Left cardiac atrium (tissue), 4 donors: Measurements from ENCODE around the gene EFCAB6. TPM values are rescaled to one million over a fixed set of nuclear protein-coding genes. Genes with fewer than 3 reads are reported as not detected.
A peak's percentile ranks its signal among the peaks of the same experiment; 100 is the strongest.

Source experiments
- ATAC-seq, 2 donors: fragments of 200-7000 bp; cut with Tn5 transposase; one replicate each; pipeline ENCODE4 v1.9.1; 2020; ENCODE audit warnings: mild to moderate bottlenecking in 2 of 2, moderate library complexity in 2 of 2
- DNase-seq: peaks from one replicate; pipeline ENCODE4 v3.0.0-alpha.2; 2020
- intact Hi-C, 2 donors: fragments of 100-400 bp; cut with DNase I; formaldehyde crosslinking; loops; one replicate each; pipeline versions ENCODE4 v1.14.1 to v1.15.1; 2022 to 2023
- total RNA-seq, 2 donors: library from RNA; stranded (reverse); fragmentation: NEBNext Ultra II Directional; extraction: Animal tissue kit (Norgen Biotek cat#: 25700); gene quantifications; one replicate each; pipeline ENCODE4 v1.2.1, GENCODE V29; 2021
- donor health status: DM: no; HTN: yes; CAD: no.
- donor health status: DM: no; HTN: yes; CAD: no; lungs with severe emphysema.
- donor health status: DM: yes; HTN: yes; CAD: no.
- donor health status: Dilated cardiomyopathy.

The EFCAB6 gene
- total RNA-seq, 2 donors from 2014 or later = 1.7 to 1.8 TPM

GRCh38 chr22:43550024-43550620 lies 262.0 kb downstream of the EFCAB6 start:
- intact Hi-C loops = no loop called here
- ATAC-seq = no peak
- DNase-seq = no peak

GRCh38 chr22:43546186-43546585 lies 265.9 kb downstream of the EFCAB6 start:
- DNase-seq = no peak
- intact Hi-C loops = no loop called here
- ATAC-seq = no peak

- intact Hi-C loops = no loop called here
- DNase-seq = no peak
- ATAC-seq = no peak
These were observed 267.8 kb downstream of the EFCAB6 start for GRCh38 chr22:43544289-43544673.

GRCh38 chr22:43543522-43544288 lies 268.4 kb downstream of the EFCAB6 start:
- DNase-seq (no peak), ATAC-seq (no peak)
- intact Hi-C loops = no loop called here

GRCh38 chr22:43542681-43543521 lies 269.2 kb downstream of the EFCAB6 start:
- DNase-seq = no peak
- intact Hi-C loops = no loop called here

GRCh38 chr22:43541462-43542407 lies 270.4 kb downstream of the EFCAB6 start:
- intact Hi-C loops = no loop called here
- ATAC-seq = no peak
- no peak for DNase-seq

More at GRCh38 chr22:43542681-43543521, 269.2 kb downstream of the EFCAB6 start:
- ATAC-seq = no peak

GRCh38 chr22:43541022-43541421 lies 271.1 kb downstream of the EFCAB6 start:
- DNase-seq (no peak), ATAC-seq (no peak)
- intact Hi-C loops = no loop called here

GRCh38 chr22:43540529-43540923 lies 271.6 kb downstream of the EFCAB6 start:
- DNase-seq (no peak), ATAC-seq (no peak)

GRCh38 chr22:43539572-43540528 lies 272.3 kb downstream of the EFCAB6 start:
- no peak for ATAC-seq
- intact Hi-C loops = no loop called here
- no peak for DNase-seq

More at GRCh38 chr22:43540529-43540923, 271.6 kb downstream of the EFCAB6 start:
- intact Hi-C loops = no loop called here

- DNase-seq = no peak
- no peak for ATAC-seq
- intact Hi-C loops = no loop called here
These were observed 275.0 kb downstream of the EFCAB6 start for GRCh38 chr22:43537019-43537585.

GRCh38 chr22:43535741-43536140 lies 276.4 kb downstream of the EFCAB6 start:
- peak in 1 of 2 donors; percentile 23 for ATAC-seq
- intact Hi-C loops = no loop called here

GRCh38 chr22:43535336-43535735 lies 276.8 kb downstream of the EFCAB6 start:
- intact Hi-C loops = no loop called here
- DNase-seq (no peak), ATAC-seq (peak in 1 of 2 donors; percentile 21)

More at GRCh38 chr22:43535741-43536140, 276.4 kb downstream of the EFCAB6 start:
- no peak for DNase-seq

- no peak for ATAC-seq
- intact Hi-C loops = no loop called here
- no peak for DNase-seq
These were observed 277.2 kb downstream of the EFCAB6 start for GRCh38 chr22:43534916-43535315.

- ATAC-seq = no peak
- intact Hi-C loops = no loop called here
- no peak for DNase-seq
These were observed 278.3 kb downstream of the EFCAB6 start for GRCh38 chr22:43533656-43534428.

GRCh38 chr22:43533156-43533530 lies 279.0 kb downstream of the EFCAB6 start:
- ATAC-seq = no peak
- intact Hi-C loops = no loop called here
- no peak for DNase-seq

GRCh38 chr22:43532301-43533155 lies 279.6 kb downstream of the EFCAB6 start:
- ATAC-seq (no peak), DNase-seq (no peak)
- intact Hi-C loops = no loop called here
